Fibroblast of skin of left quadriceps (primary cell): ENCODE results near the gene ARRB1.

ENCODE experiments used
- DNase-seq, 2 experiments: peaks; one replicate each; pipeline ENCODE4 v3.0.0-alpha.2; 2013; ENCODE audit warnings: low read depth in 2 of 2

The ARRB1 gene

GRCh38 chr11:75260396-75261170 lies 90.9 kb downstream of the ARRB1 start:
- no peak for DNase-seq

GRCh38 chr11:75254326-75254725 lies 97.1 kb downstream of the ARRB1 start:
- DNase-seq = no peak

GRCh38 chr11:75249704-75250103 lies 101.8 kb downstream of the ARRB1 start:
- no peak for DNase-seq

GRCh38 chr11:75248924-75249256 lies 102.6 kb downstream of the ARRB1 start:
- DNase-seq = no peak

- no peak for DNase-seq
Measured at GRCh38 chr11:75246671-75247350, 104.7 kb downstream of the ARRB1 start.

- DNase-seq = no peak
Measured at GRCh38 chr11:75246006-75246670, 105.3 kb downstream of the ARRB1 start.

GRCh38 chr11:75245356-75246005 lies 106.0 kb downstream of the ARRB1 start:
- no peak for DNase-seq

- DNase-seq = no peak
Measured at GRCh38 chr11:75244052-75244814, 107.2 kb downstream of the ARRB1 start.

- no peak for DNase-seq
Measured at GRCh38 chr11:75242722-75243600, 108.5 kb downstream of the ARRB1 start.

- DNase-seq = no peak
Measured at GRCh38 chr11:75241906-75242644, 109.4 kb downstream of the ARRB1 start.

GRCh38 chr11:75241036-75241905 lies 110.2 kb downstream of the ARRB1 start:
- peak; percentile 58 to 60 for DNase-seq

- no peak for DNase-seq
Measured at GRCh38 chr11:75240311-75241035, 111.0 kb downstream of the ARRB1 start, which contains the start of gene TPBGL. TSS of gene TPBGL (plus strand) at chr11:75240774. CDS start at chr11:75241050, 276 bp downstream.

- DNase-seq = no peak
Measured at GRCh38 chr11:75239531-75240290, 111.8 kb downstream of the ARRB1 start.

- no peak for DNase-seq
Measured at GRCh38 chr11:75238595-75239440, 112.6 kb downstream of the ARRB1 start.

GRCh38 chr11:75237050-75237449 lies 114.4 kb downstream of the ARRB1 start:
- no peak for DNase-seq

GRCh38 chr11:75236062-75236461 lies 115.4 kb downstream of the ARRB1 start:
- no peak for DNase-seq
